MV-4-11 (cell line): ENCODE measurements around the gene EFCAB5.
"Not testable (repeated sequence)": the region's sequence is repeated elsewhere in the genome, so short reads cannot be mapped to it uniquely, and the experiment has no call there.

Source experiments
- DNase-seq: peaks from one replicate; lab custom pipeline; 2025; lab: John Stamatoyannopoulos, UW

Gene EFCAB5

GRCh38 chr17:30095507-30096244, 154.2 kb downstream of the EFCAB5 start:
- DNase-seq = peak; percentile 72

GRCh38 chr17:30101686-30102390, 160.4 kb downstream of the EFCAB5 start:
- DNase-seq = no peak

- peak; percentile 77 for DNase-seq
These were observed 162.5 kb downstream of the EFCAB5 start for GRCh38 chr17:30103921-30104320.

- peak; percentile 99 for DNase-seq
These were observed 163.3 kb downstream of the EFCAB5 start for GRCh38 chr17:30104575-30105339.

GRCh38 chr17:30112794-30113193, 171.4 kb downstream of the EFCAB5 start:
- DNase-seq = no peak

GRCh38 chr17:30113213-30113612, 171.8 kb downstream of the EFCAB5 start:
- peak; percentile 64 for DNase-seq

GRCh38 chr17:30116345-30116660, 174.9 kb downstream of the EFCAB5 start:
- no peak for DNase-seq

GRCh38 chr17:30116661-30117551, 175.5 kb downstream of the EFCAB5 start, which contains the start of gene NSRP1:
NSRP1 (plus strand) TSS chr17:30116816; CDS start chr17:30116844, 28 bp downstream.
- DNase-seq = peak; percentile 89

GRCh38 chr17:30117675-30118081, 176.2 kb downstream of the EFCAB5 start:
- DNase-seq = no peak

- not testable (repeated sequence) for DNase-seq
These were observed 177.2 kb downstream of the EFCAB5 start for GRCh38 chr17:30118635-30119034.

- no peak for DNase-seq
These were observed 182.9 kb downstream of the EFCAB5 start for GRCh38 chr17:30124273-30124796.

GRCh38 chr17:30130121-30130520, 188.7 kb downstream of the EFCAB5 start:
- DNase-seq = no peak

GRCh38 chr17:30132615-30133014, 191.2 kb downstream of the EFCAB5 start:
- DNase-seq = no peak

- DNase-seq = no peak
These were observed 191.8 kb downstream of the EFCAB5 start for GRCh38 chr17:30133197-30133596.

- DNase-seq = no peak
These were observed 193.1 kb downstream of the EFCAB5 start for GRCh38 chr17:30134551-30134950.

GRCh38 chr17:30137158-30137557, 195.7 kb downstream of the EFCAB5 start:
- DNase-seq = no peak

GRCh38 chr17:30147860-30148259, 206.4 kb downstream of the EFCAB5 start:
- DNase-seq = peak; percentile 15

- no peak for DNase-seq
These were observed 206.9 kb downstream of the EFCAB5 start for GRCh38 chr17:30148376-30148775.

GRCh38 chr17:30151471-30151870, 210.0 kb downstream of the EFCAB5 start:
- DNase-seq = no peak

GRCh38 chr17:30153463-30153862, 212.0 kb downstream of the EFCAB5 start:
- no peak for DNase-seq

- DNase-seq = no peak
These were observed 214.0 kb downstream of the EFCAB5 start for GRCh38 chr17:30155389-30155788.
